Lower leg skin (tissue), 4 donors: ENCODE data around the gene XRCC4. TPM values are rescaled to one million over a fixed set of nuclear protein-coding genes. Genes with fewer than 3 reads are reported as not detected.

Source experiments
- DNase-seq, 2 donors: peaks; one replicate each; pipeline ENCODE4 v3.0.0-alpha.2; 2019; ENCODE audit warnings: low spot score in 2 of 2
- H3K4me3 ChIP-seq: fragments of 200-600 bp; sonication (generic); 2 replicates; pipeline ENCODE4 v1.5.1; 2017; ENCODE audit warnings: mild to moderate bottlenecking, low read depth; ENCODE audit not compliant: poor library complexity, severe bottlenecking
- POLR2A ChIP-seq, 2 donors: fragments of 450-650 bp; IDR thresholded peaks; one replicate each; pipeline ENCODE4 v1.6.1; 2016 to 2017; ENCODE audit warnings: antibody characterized with exemption in 2 of 2, mild to moderate bottlenecking in 1 of 2, moderate library complexity in 1 of 2
- WGBS, 2 donors: methylation state at CpG; one replicate each; pipeline ENCODE4 v1.1.5; 2018; 5-methylcytosine and 5-hydroxymethylcytosine counted together
- intact Hi-C: fragments of 100-400 bp; cut with DNase I; formaldehyde crosslinking; loops from one replicate; pipeline ENCODE4 v1.15.0; 2023; ENCODE audit warnings: low total_unique reads
- total RNA-seq, 4 donors: library from RNA; depleted of rRNA; stranded (reverse); fragments of >200 nt; gene quantifications; one replicate each; pipeline ENCODE4 v1.1.0, GENCODE V29; 2016
- TF ChIP-seq, protein P1 (sequence below), 3 donors: fragments of 450-650 bp; IDR thresholded peaks; one replicate each; pipeline ENCODE4 v1.5.1; 2016; ENCODE audit warnings: antibody characterized with exemption in 3 of 3, mild to moderate bottlenecking in 3 of 3, moderate library complexity in 2 of 3

Gene XRCC4
- total RNA-seq, 4 donors from 2014 or later = 2.0 to 7.0 (median 4.2) TPM

DNA sequence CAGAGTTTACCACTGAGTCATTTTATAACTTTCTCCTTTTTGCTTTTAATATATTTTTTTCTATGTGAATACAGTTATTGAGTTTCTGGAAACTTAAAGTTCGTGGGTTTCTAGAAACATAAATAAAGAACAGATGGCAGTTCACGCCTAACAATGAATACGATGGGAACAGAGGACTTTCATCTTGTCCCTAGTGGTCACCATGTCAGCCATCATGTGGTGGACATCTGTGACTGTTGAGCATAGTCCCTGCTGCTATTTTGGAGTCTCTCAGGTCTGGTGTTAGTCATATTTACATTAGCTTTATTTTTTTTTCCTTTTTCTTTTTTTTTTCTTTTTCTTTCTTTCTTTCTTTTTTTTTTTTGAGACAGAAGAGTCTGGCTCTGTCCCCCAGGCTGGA lies 85.3 kb downstream of the XRCC4 start:
- intact Hi-C loops = no loop called here
- H3K4me3 ChIP-seq = no peak overlapping the region
- DNase-seq = no peak
- WGBS, 2 donors = 47 to 58% methylated on average over 3 of the region's 3 CpGs
- TF ChIP-seq POLR2A (IDR thresholded peaks at IDR 0.05) = no peak
- TF ChIP-seq, protein P1, sequence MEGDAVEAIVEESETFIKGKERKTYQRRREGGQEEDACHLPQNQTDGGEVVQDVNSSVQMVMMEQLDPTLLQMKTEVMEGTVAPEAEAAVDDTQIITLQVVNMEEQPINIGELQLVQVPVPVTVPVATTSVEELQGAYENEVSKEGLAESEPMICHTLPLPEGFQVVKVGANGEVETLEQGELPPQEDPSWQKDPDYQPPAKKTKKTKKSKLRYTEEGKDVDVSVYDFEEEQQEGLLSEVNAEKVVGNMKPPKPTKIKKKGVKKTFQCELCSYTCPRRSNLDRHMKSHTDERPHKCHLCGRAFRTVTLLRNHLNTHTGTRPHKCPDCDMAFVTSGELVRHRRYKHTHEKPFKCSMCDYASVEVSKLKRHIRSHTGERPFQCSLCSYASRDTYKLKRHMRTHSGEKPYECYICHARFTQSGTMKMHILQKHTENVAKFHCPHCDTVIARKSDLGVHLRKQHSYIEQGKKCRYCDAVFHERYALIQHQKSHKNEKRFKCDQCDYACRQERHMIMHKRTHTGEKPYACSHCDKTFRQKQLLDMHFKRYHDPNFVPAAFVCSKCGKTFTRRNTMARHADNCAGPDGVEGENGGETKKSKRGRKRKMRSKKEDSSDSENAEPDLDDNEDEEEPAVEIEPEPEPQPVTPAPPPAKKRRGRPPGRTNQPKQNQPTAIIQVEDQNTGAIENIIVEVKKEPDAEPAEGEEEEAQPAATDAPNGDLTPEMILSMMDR (IDR thresholded peaks at IDR 0.05) = no peak

DNA sequence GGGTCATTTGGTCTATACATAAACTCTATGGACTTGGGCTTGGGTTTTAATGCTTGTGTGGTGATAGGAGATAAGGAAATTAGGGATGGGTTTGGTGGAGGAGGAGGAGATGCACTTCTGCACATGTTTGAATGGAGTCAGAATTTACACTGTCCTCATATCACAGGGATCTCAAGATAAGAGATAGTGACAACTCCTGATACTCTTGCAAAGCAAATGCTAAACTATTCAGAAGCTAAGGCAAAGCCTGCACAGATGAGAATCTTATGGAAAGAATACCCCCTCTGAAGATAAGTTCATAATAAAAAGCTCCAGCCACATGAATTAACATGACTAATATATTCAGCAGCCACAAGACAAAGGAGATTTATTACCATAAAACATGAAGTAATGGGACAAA lies 90.2 kb downstream of the XRCC4 start:
- H3K4me3 ChIP-seq = no peak overlapping the region
- intact Hi-C loops = no loop called here
- no peak for DNase-seq
- TF ChIP-seq, protein P1 (IDR thresholded peaks at IDR 0.05) = no peak
- no peak for TF ChIP-seq POLR2A (IDR thresholded peaks at IDR 0.05)

DNA sequence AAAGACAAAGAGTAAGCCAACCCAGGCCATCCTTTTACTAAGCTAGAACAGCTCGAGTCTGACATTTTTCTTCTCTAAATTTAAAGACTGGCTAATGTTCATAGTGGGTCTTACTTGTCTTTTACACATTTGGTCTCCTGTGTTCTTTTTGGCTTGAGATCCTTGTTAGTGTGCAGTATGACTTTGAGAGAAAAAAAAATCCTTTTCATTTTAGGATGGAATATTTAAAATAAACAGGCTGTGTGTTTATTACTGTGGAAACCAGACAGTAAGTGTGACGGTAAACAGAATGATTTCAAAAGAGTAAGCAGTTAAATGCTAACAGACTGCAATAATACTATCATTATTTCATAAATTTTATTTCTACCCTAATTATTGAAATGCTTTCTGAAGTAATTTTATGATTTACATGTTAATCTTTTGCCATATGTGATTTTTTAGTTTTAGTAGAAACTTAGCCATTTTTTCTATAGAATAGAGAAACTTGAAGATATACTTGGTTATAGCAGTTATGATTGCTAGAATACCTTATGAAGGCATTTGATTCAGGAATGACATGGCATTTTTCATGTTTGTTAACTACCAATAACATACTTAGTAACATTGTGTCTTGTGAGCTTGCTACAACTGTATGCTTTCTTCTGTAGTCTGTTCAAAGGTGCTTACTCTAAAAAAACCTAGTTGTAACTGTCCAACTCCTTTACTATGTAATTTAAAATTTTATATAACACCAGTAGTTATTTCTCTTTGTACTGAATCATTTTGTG lies 92.4 kb downstream of the XRCC4 start:
- intact Hi-C loops = no loop called here
- TF ChIP-seq, protein P1 (IDR thresholded peaks at IDR 0.05) = no peak
- TF ChIP-seq POLR2A (IDR thresholded peaks at IDR 0.05) = no peak
- 68 to 70% methylated on average over 2 of the region's 2 CpGs for WGBS, 2 donors
- DNase-seq = no peak
- no peak overlapping the region for H3K4me3 ChIP-seq

DNA sequence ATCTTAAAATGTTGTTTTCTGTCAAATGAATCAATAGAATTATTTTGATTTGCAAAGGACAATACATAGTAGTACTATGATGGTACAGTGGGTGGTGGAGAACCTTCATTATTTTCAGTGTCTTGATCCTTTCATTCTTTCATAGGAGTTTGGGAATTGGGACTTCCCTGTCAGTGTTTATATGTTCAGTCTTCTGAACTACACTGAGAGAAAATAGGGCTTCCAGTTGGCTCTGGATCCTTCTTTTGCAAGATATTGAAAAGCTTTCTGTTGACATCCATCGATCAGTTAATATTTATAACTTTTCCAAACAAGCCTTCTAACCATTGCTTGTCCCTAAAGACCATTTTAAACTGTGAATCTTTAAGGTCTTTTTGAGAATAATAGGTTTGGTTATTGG lies 94.7 kb downstream of the XRCC4 start:
- DNase-seq = no peak
- no peak overlapping the region for H3K4me3 ChIP-seq
- TF ChIP-seq POLR2A (IDR thresholded peaks at IDR 0.05) = no peak
- TF ChIP-seq, protein P1 (IDR thresholded peaks at IDR 0.05) = no peak
- intact Hi-C loops = no loop called here
- WGBS, 2 donors = 65 to 77% methylated on average over 1 of the region's 1 CpG

DNA sequence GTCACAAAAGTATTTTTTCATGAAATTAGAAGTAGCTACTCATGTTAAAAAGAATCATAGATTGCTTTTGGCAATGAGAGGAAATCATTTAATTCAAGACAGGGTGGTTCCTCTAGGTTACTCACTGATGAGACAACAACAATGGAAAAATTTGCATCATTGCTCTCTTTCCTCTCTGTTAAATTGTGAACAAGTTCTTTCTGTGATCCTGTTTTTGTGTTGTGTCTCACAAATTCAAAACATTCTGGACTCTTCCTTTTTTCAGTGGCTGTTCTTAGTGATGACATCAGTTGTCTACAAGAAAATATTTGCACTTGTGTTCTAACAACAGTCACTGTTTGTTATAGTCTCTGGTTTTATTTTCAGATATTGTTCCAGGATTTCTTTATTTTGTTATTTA lies 95.3 kb downstream of the XRCC4 start:
- no peak for DNase-seq
- intact Hi-C loops = no loop called here
- H3K4me3 ChIP-seq = no peak overlapping the region
- TF ChIP-seq, protein P1 (IDR thresholded peaks at IDR 0.05) = no peak
- TF ChIP-seq POLR2A (IDR thresholded peaks at IDR 0.05) = no peak

DNA sequence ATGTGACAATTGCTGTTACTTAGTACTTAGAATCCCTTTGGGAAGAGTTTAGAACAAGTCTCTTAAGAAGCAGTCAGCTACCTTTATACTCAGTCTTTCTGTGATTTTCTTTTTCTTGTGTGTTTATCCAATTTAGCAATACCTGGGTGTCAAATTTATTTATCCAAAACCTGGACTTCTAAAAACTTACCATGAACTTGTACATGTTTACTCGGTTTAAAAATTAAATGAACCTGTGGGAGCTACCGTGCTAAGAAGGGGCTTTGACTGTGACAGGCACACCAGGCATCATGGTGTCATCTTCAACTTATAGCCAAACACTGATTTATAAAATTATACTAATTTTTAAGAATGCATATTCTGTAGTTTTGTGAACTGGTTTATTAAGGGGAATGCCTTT lies 96.5 kb downstream of the XRCC4 start:
- no peak for TF ChIP-seq POLR2A (IDR thresholded peaks at IDR 0.05)
- TF ChIP-seq, protein P1 (IDR thresholded peaks at IDR 0.05) = no peak
- no peak overlapping the region for H3K4me3 ChIP-seq
- intact Hi-C loops = no loop called here
- no peak for DNase-seq
- 93% methylated on average over 2 of the region's 2 CpGs for WGBS, 2 donors
